OCI-LY1 (cell line): ENCODE data around the gene GSTO1.

ENCODE experiments used
- EZH2 ChIP-seq: fragments of 200-600 bp; sonication (generic), shearing (Covaris generic); IDR thresholded peaks from 2 replicates; pipeline ENCODE4 v1.8.0; 2017; ENCODE audit warnings: borderline replicate concordance, mixed run types, mild to moderate bottlenecking, antibody characterized with exemption, low read length, moderate library complexity, mixed read lengths
- TF ChIP-seq, protein P1 (sequence below): fragments of 200-600 bp; sonication (generic), shearing (Covaris generic); IDR thresholded peaks from 2 replicates; pipeline ENCODE4 v1.5.1; 2017; ENCODE audit warnings: mild to moderate bottlenecking, antibody characterized with exemption, low read length, moderate library complexity, mixed read lengths

- TF ChIP-seq, protein P1, sequence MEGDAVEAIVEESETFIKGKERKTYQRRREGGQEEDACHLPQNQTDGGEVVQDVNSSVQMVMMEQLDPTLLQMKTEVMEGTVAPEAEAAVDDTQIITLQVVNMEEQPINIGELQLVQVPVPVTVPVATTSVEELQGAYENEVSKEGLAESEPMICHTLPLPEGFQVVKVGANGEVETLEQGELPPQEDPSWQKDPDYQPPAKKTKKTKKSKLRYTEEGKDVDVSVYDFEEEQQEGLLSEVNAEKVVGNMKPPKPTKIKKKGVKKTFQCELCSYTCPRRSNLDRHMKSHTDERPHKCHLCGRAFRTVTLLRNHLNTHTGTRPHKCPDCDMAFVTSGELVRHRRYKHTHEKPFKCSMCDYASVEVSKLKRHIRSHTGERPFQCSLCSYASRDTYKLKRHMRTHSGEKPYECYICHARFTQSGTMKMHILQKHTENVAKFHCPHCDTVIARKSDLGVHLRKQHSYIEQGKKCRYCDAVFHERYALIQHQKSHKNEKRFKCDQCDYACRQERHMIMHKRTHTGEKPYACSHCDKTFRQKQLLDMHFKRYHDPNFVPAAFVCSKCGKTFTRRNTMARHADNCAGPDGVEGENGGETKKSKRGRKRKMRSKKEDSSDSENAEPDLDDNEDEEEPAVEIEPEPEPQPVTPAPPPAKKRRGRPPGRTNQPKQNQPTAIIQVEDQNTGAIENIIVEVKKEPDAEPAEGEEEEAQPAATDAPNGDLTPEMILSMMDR = no peak
- TF ChIP-seq EZH2 = no peak
Measured at GRCh38 chr10:104311184-104311720, 56.6 kb downstream of the GSTO1 start.
